ENCODE measurements around the gene DCAF6. TPM values are rescaled to one million over a fixed set of nuclear protein-coding genes. Genes with fewer than 3 reads are reported as not detected.

The DCAF6 gene
- total and polyA plus RNA-seq, 8 donors, result 39.7 to 62.7 (median 55.0) TPM

DNA sequence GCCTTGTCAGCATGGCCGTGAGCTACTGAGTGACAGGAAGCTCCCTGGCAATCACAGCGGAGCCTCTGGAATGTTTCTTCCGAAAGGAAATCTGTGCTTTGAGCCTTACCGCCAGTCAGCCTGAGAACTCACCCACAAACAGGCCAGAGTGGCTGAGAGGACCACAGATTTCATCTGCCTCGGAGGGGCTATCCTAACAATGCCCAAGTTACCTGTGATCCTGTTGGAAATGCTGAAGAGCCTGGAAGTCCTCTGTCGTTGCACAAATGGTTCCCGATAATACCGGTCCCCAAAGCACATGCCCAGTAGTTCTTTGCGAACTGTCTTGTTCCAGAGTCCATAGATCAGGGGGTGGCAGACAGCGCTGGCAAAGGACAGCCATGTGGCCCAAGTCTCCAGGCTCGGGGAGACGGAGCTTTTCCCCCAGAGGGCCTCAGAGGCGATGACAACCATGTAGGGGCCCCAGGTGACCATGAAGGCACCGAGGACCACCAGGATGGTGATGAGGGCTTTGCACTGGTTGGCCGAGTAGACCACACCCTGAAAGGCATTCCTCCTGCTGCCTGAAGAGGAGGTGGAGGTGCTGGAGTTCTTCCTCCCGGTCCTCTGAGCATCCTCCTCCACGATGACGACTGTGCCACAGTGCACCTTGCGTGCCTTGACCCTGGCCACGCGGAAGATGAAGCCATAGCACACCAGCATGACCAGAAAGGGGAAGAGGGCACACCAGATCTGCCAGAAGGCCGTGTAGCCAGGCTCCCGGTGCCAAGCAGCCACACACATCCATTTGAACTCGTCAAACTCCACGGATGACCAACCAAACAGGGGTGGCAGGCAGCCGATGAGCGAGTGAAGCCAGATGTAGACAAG lies 160.0 kb downstream of the DCAF6 start:
- Histone ChIP-seq H3K27me3 (no peaks in the 10 kb centered on the region), H3K9me3 (no peaks in the 10 kb centered on the region), H3K4me3 (no peak overlapping the region), H3K36me3 (no peaks in the 10 kb centered on the region), H3K4me1 (no peaks in the 10 kb centered on the region), H3K27ac (no peak overlapping the region)
- TF ChIP-seq, protein P1, sequence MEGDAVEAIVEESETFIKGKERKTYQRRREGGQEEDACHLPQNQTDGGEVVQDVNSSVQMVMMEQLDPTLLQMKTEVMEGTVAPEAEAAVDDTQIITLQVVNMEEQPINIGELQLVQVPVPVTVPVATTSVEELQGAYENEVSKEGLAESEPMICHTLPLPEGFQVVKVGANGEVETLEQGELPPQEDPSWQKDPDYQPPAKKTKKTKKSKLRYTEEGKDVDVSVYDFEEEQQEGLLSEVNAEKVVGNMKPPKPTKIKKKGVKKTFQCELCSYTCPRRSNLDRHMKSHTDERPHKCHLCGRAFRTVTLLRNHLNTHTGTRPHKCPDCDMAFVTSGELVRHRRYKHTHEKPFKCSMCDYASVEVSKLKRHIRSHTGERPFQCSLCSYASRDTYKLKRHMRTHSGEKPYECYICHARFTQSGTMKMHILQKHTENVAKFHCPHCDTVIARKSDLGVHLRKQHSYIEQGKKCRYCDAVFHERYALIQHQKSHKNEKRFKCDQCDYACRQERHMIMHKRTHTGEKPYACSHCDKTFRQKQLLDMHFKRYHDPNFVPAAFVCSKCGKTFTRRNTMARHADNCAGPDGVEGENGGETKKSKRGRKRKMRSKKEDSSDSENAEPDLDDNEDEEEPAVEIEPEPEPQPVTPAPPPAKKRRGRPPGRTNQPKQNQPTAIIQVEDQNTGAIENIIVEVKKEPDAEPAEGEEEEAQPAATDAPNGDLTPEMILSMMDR (IDR thresholded peaks at IDR 0.05), result no peak
- ATAC-seq (no peak), DNase-seq (no peak)
- intact Hi-C loops (cut with DNase I), result no loop called here

DNA sequence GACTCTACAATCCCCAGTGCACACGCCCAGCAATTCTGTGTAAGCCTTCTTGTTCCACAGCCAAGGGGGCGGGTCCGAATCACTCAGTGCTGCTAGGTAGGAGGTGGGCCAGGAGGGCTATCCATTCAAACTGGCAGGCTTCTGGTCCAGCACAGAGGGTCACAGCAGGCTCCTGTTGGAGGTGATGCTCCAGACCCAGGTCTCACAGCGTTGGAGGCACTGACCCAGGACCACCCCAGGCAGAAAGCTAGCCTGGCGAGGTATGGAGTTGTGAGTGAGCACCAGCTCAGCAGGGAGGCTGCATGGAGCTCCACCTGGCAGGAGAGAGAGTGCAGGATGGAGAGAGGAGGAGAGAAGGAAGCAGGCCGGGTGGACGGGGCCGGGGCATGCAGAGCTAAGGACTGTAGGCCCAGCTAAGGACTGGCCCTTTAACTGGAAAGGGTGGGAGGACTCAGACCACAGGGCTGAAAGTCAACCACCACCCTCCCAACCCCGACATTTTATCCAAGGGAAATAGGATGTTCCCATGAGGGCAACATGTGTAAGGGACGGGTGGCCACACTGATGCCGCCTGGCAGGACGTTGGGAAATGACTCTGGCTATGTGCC lies 161.5 kb downstream of the DCAF6 start:
- ATAC-seq, result no peak

DNA sequence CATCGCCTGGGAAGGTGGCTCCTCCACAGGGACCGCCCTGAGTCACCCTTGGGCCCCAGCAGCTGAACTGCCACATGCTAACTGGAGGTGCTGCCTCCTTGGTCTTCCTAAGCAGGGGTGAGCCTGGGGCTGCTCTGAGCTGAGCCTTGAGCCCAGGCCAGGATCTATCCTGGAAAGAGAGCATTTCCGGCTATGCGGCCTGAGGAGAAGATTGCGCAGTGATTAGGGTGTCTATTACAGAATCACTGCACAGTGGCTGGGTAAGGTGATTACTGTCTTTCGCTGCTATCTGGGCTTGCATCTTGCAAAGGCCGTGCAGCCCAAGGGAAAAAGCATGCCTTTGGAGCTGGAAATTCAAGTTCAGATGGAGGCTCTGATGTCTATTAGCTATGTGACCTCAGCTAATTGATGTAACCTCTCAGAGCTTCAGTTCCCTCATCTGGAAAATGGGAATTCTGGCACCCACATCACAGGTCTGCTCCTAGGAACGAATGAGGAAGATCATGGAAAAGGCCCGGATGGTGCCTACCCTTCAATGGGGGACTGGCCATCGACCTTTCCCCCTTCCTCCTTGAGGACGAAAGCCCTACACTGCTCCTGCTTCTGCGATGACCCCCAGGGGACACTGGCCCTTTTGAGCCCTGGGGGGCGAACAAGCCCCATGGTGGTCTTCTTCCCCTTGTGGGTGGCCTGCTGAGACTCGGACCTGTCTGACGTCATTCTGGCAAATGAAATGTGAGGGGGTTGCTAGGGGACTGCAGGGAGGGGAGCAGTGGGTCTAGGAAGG lies 162.2 kb downstream of the DCAF6 start:
- TF ChIP-seq, protein P1 (IDR thresholded peaks at IDR 0.05), result no peak
- Histone ChIP-seq H3K4me3 (no peak overlapping the region), H3K4me1 (no peaks in the 10 kb centered on the region), H3K36me3 (no peaks in the 10 kb centered on the region), H3K27ac (no peak overlapping the region), H3K27me3 (no peaks in the 10 kb centered on the region), H3K9me3 (no peaks in the 10 kb centered on the region)
- DNase-seq (no peak), ATAC-seq (no peak)
- intact Hi-C loops (cut with DNase I), result no loop called here

More for the DNA sequence above, 161.5 kb downstream of the DCAF6 start:
- Histone ChIP-seq H3K27me3 (no peaks in the 10 kb centered on the region), H3K36me3 (no peaks in the 10 kb centered on the region), H3K9me3 (no peaks in the 10 kb centered on the region), H3K4me1 (no peaks in the 10 kb centered on the region), H3K27ac (no peak overlapping the region), H3K4me3 (no peak overlapping the region)
- DNase-seq, result no peak
- TF ChIP-seq, protein P1 (IDR thresholded peaks at IDR 0.05), result no peak
- intact Hi-C loops (cut with DNase I), result no loop called here

DNA sequence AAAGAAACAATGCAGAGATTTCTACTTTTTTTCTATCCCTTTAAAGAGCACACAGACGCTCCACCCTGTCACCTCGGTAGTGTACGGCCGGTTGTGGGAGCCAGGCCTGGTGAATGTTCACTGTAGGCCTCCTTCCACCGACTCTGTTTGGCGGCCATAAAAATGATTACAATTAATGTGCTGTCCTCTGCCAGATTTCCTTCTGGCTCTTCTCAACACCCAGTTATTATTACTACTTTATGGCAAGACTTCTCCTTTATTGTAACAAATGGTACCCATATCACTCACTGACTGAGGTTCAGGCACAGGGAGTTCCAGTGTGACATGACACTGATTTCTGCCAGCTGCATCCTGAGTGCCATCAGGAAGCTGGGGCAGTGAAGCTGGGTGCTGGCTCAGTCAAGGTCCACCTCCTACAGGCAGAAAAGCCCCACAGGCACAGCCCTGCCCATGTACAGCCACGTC lies 162.9 kb downstream of the DCAF6 start:
- intact Hi-C loops (cut with DNase I), result no loop called here
- H3K4me3 ChIP-seq, result no peak overlapping the region
- ATAC-seq (no peak), DNase-seq (peak in 1 of 4 donors; percentile 33)
- H3K27ac ChIP-seq, result no peak overlapping the region
- no peaks in the 10 kb centered on the region for H3K9me3 ChIP-seq
- TF ChIP-seq, protein P1 (IDR thresholded peaks at IDR 0.05), result no peak
- no peaks in the 10 kb centered on the region for H3K4me1 ChIP-seq
- H3K36me3 ChIP-seq, result peaks cover 0 to 3% of the 10 kb centered on the region in 2 donors
- H3K27me3 ChIP-seq, result no peaks in the 10 kb centered on the region
